ENCODE data around the gene FAM50A. TPM values are rescaled to one million over a fixed set of nuclear protein-coding genes. Genes with fewer than 3 reads are reported as not detected.

FAM50A gene
- polyA plus RNA-seq, 1 donor: 49.6 TPM

- no peak for DNase-seq
Measured at GRCh38 chrX:154462396-154462795, 18.5 kb downstream of the FAM50A start.

- DNase-seq: no peak
Measured at GRCh38 chrX:154463611-154464220, 19.8 kb downstream of the FAM50A start.

GRCh38 chrX:154464806-154465365 is 20.9 kb downstream of the FAM50A start:
- no peak for DNase-seq

- DNase-seq: no peak
Measured at GRCh38 chrX:154465601-154466000, 21.7 kb downstream of the FAM50A start.

- no peak for DNase-seq
Measured at GRCh38 chrX:154466036-154466435, 22.1 kb downstream of the FAM50A start.

- DNase-seq: no peak
Measured at GRCh38 chrX:154466907-154467306, 23.0 kb downstream of the FAM50A start.

GRCh38 chrX:154467556-154467955 is 23.6 kb downstream of the FAM50A start:
- no peak for DNase-seq

GRCh38 chrX:154468217-154468616 is 24.3 kb downstream of the FAM50A start:
- no peak for DNase-seq

- DNase-seq: no peak
Measured at GRCh38 chrX:154469114-154469513, 25.2 kb downstream of the FAM50A start.

- DNase-seq: no peak
Measured at GRCh38 chrX:154469880-154470279, 25.9 kb downstream of the FAM50A start.

GRCh38 chrX:154470434-154470833 is 26.5 kb downstream of the FAM50A start:
- DNase-seq: no peak

- DNase-seq: no peak
Measured at GRCh38 chrX:154470914-154471568, 27.1 kb downstream of the FAM50A start.

GRCh38 chrX:154471839-154472684 is 28.1 kb downstream of the FAM50A start:
- no peak for DNase-seq

GRCh38 chrX:154472685-154473632 is 29.0 kb downstream of the FAM50A start:
- no peak for DNase-seq

GRCh38 chrX:154473683-154474082 is 29.7 kb downstream of the FAM50A start:
- DNase-seq: no peak

- DNase-seq: no peak
Measured at GRCh38 chrX:154476821-154477220, 32.9 kb downstream of the FAM50A start.

GRCh38 chrX:154477891-154478477 is 34.0 kb downstream of the FAM50A start:
- no peak for DNase-seq

GRCh38 chrX:154478728-154479622 is 35.0 kb downstream of the FAM50A start, which contains the start of gene LAGE3:
TSS of gene LAGE3 (minus strand) at chrX:154479281. CDS start at chrX:154478915, 366 bp downstream.
- DNase-seq: peak; percentile 82

GRCh38 chrX:154481195-154481594 is 37.3 kb downstream of the FAM50A start:
- no peak for DNase-seq
